HEK293 (cell line): ENCODE results near the gene PSMB9.

Experiments used
- CTCF ChIA-PET: fragments of 350-600 bp; formaldehyde crosslinking; extraction: SDS; loops from one replicate; lab custom pipeline; 2021; ENCODE audit warnings: antibody characterized with exemption; lab: Yijun Ruan, JAX
- POLR2A ChIA-PET: fragments of 300-600 bp; formaldehyde crosslinking; extraction: SDS; loops from one replicate; lab custom pipeline; 2020; ENCODE audit warnings: antibody characterized with exemption, inconsistent platforms; lab: Yijun Ruan, JAX
- H3K27ac ChIP-seq: fragments of 200-500 bp; sonication (Bioruptor generic); 2 replicates; pipeline ENCODE4 v1.5.1; 2014; ENCODE audit warnings: low read depth, low read length, control low read depth, inconsistent platforms; ENCODE audit errors: extremely low read depth
- H3K36me3 ChIP-seq, 2 experiments: fragments of 200-500 bp in 1 of 2; sonication (Bioruptor generic) in 1 of 2; 1 replicate in 1 of 2; 2 replicates in 1 of 2; pipeline ENCODE4 v1.5.1; 2014 to 2017; ENCODE audit warnings: inconsistent platforms in 2 of 2, low read length in 2 of 2; ENCODE audit not compliant: control insufficient read depth in 2 of 2, insufficient read depth in 1 of 2
- H3K4me1 ChIP-seq: fragments of 200-500 bp; sonication (Bioruptor generic); 2 replicates; pipeline ENCODE4 v1.5.1; 2014; ENCODE audit warnings: mild to moderate bottlenecking, low read length, inconsistent platforms; ENCODE audit not compliant: control insufficient read depth, insufficient read depth
- H3K4me3 ChIP-seq: 2 replicates; pipeline ENCODE4 v1.5.1; 2011; ENCODE audit warnings: low read depth, mild to moderate bottlenecking, control low read depth, low read length, moderate library complexity
- H3K9me3 ChIP-seq: fragments of 200-500 bp; sonication (Bioruptor generic); 2 replicates; pipeline ENCODE4 v1.5.1; 2014; ENCODE audit warnings: low read depth, low read length, inconsistent platforms; ENCODE audit not compliant: control insufficient read depth, insufficient read depth
- BCL11B ChIP-seq: fragments of 450-650 bp; formaldehyde crosslinking; IDR thresholded peaks from 2 replicates; pipeline ENCODE4 v1.5.1; 2016; ENCODE audit warnings: low read depth, missing biosample characterization, missing genetic modification characterization
- EGR2 ChIP-seq: fragments of 450-650 bp; formaldehyde crosslinking; IDR thresholded peaks from 2 replicates; pipeline ENCODE4 v1.5.1; 2016; ENCODE audit warnings: low read depth, missing biosample characterization, missing genetic modification characterization
- HIC1 ChIP-seq: fragments of 450-650 bp; formaldehyde crosslinking; IDR thresholded peaks from 2 replicates; pipeline ENCODE4 v1.5.1; 2016; ENCODE audit warnings: missing biosample characterization, missing genetic modification characterization
- PRDM6 ChIP-seq: fragments of 450-650 bp; formaldehyde crosslinking; IDR thresholded peaks from 2 replicates; pipeline ENCODE4 v1.5.1; 2017; ENCODE audit warnings: missing biosample characterization, missing genetic modification characterization
- SALL2 ChIP-seq: fragments of 450-650 bp; formaldehyde crosslinking; IDR thresholded peaks from 2 replicates; pipeline ENCODE4 v1.5.0; 2017; ENCODE audit warnings: missing biosample characterization, mild to moderate bottlenecking, missing genetic modification characterization, borderline replicate concordance
- SCRT1 ChIP-seq: fragments of 450-650 bp; formaldehyde crosslinking; IDR thresholded peaks from 2 replicates; pipeline ENCODE4 v1.5.1; 2016; ENCODE audit warnings: missing biosample characterization, missing genetic modification characterization, borderline replicate concordance
- SP3 ChIP-seq: fragments of 450-650 bp; formaldehyde crosslinking; IDR thresholded peaks from 2 replicates; pipeline ENCODE4 v1.5.1; 2016; ENCODE audit warnings: missing biosample characterization, missing genetic modification characterization
- ZEB2 ChIP-seq: fragments of 450-650 bp; formaldehyde crosslinking; IDR thresholded peaks from 2 replicates; pipeline ENCODE4 v1.5.1; 2016; ENCODE audit warnings: missing biosample characterization, missing genetic modification characterization
- ZNF155 ChIP-seq: fragments of 450-650 bp; formaldehyde crosslinking; IDR thresholded peaks from 2 replicates; pipeline ENCODE4 v1.5.1; 2016; ENCODE audit warnings: missing biosample characterization, missing genetic modification characterization
- ZNF18 ChIP-seq: fragments of 450-650 bp; formaldehyde crosslinking; IDR thresholded peaks from 2 replicates; pipeline ENCODE4 v1.5.1; 2016; ENCODE audit warnings: missing biosample characterization, missing genetic modification characterization
- ZNF214 ChIP-seq: fragments of 450-650 bp; formaldehyde crosslinking; IDR thresholded peaks from 2 replicates; pipeline ENCODE4 v1.5.1; 2017; ENCODE audit warnings: missing biosample characterization, mild to moderate bottlenecking, missing genetic modification characterization, borderline replicate concordance
- ZNF280D ChIP-seq: fragments of 450-650 bp; formaldehyde crosslinking; IDR thresholded peaks from 2 replicates; pipeline ENCODE4 v1.5.1; 2016; ENCODE audit warnings: missing biosample characterization, missing genetic modification characterization
- ZNF580 ChIP-seq: fragments of 450-650 bp; formaldehyde crosslinking; IDR thresholded peaks from 2 replicates; pipeline ENCODE4 v1.5.1; 2016; ENCODE audit warnings: missing biosample characterization, missing genetic modification characterization
- ZNF76 ChIP-seq: fragments of 450-650 bp; formaldehyde crosslinking; IDR thresholded peaks from 2 replicates; pipeline ENCODE4; 2016; ENCODE audit warnings: low read depth, missing biosample characterization, missing genetic modification characterization, borderline replicate concordance
- ZSCAN30 ChIP-seq: fragments of 450-650 bp; IDR thresholded peaks from 2 replicates; pipeline ENCODE4 v1.5.1; 2018; ENCODE audit warnings: missing biosample characterization, mild to moderate bottlenecking, missing genetic modification characterization, moderate library complexity

Gene PSMB9

GRCh38 chr6:32905078-32905477 is 51.1 kb downstream of the PSMB9 start:
- no peak for TF ChIP-seq SALL2 (tag by site-specific recombination)
- TF ChIP-seq ZNF18 (tag by site-specific recombination): no peak
- H3K4me3 ChIP-seq: no peak overlapping the region
- ChIA-PET POLR2A (interaction anchor here (0.6 to 5.2 kb wide), 6 partner anchors 10 to 548 kb away, joined by 3 to 37 read pairs (median 7); no protein-coding TSS in a partner anchor), CTCF (interaction anchor here (1.1 to 6.0 kb wide), 9 partner anchors 8 to 80 kb away, joined by 3 to 42 read pairs (median 5); partner anchors contain the start of genes HLA-DMA and TAP2)
- H3K27ac ChIP-seq: no peak overlapping the region
- H3K9me3 ChIP-seq: no peaks in the 10 kb centered on the region
- peaks cover 11% of the 10 kb centered on the region for H3K4me1 ChIP-seq
- H3K36me3 ChIP-seq: peaks cover 0 to 9% of the 10 kb centered on the region in 2 experiments; a peak in 1 of 3 replicates

- POLR2A ChIA-PET: interaction anchor here (5.2 kb wide), 1 partner anchor 12 kb away, joined by 34 read pairs; no protein-coding TSS in a partner anchor
- TF ChIP-seq ZEB2 (tag by site-specific recombination) (no peak), SCRT1 (tag by site-specific recombination) (no peak), SP3 (no peak), HIC1 (no peak), ZSCAN30 (tag by site-specific recombination) (no peak), ZNF214 (no peak), SALL2 (tag by site-specific recombination) (no peak), BCL11B (tag by site-specific recombination) (no peak), ZNF580 (tag by site-specific recombination) (no peak), ZNF76 (no peak), EGR2 (tag by site-specific recombination) (no peak), ZNF280D (no peak)
- peaks cover 0 to 1% of the 10 kb centered on the region in 2 experiments; a peak in 1 of 3 replicates for H3K36me3 ChIP-seq
- H3K4me1 ChIP-seq: peaks cover 11% of the 10 kb centered on the region
- H3K27ac ChIP-seq: no peak overlapping the region
- CTCF ChIA-PET: interaction anchor here (0.6 to 6.0 kb wide), 8 partner anchors 21 to 241 kb away, joined by 3 to 42 read pairs (median 4); no protein-coding TSS in a partner anchor
- no peaks in the 10 kb centered on the region for H3K9me3 ChIP-seq
- no peak overlapping the region for H3K4me3 ChIP-seq
These were observed 52.5 kb downstream of the PSMB9 start for GRCh38 chr6:32906539-32906938.

- POLR2A ChIA-PET: interaction anchor here (0.7 kb wide), 1 partner anchor 63 kb away, joined by 3 read pairs; no protein-coding TSS in a partner anchor
- no peaks in the 10 kb centered on the region for H3K9me3 ChIP-seq
- H3K4me3 ChIP-seq: no peak overlapping the region
- no peak overlapping the region for H3K27ac ChIP-seq
- CTCF ChIA-PET: interaction anchor here (0.7 to 1.7 kb wide), 6 partner anchors 13 to 869 kb away, joined by 3 to 4 read pairs (median 4); no protein-coding TSS in a partner anchor
- H3K36me3 ChIP-seq: no peaks in the 10 kb centered on the region
- H3K4me1 ChIP-seq: peaks cover 4% of the 10 kb centered on the region
- TF ChIP-seq ZNF155 (no peak), PRDM6 (tag by site-specific recombination) (peak; percentile 51; the same call in 1 of the 2 replicates)
These were observed 54.9 kb downstream of the PSMB9 start for GRCh38 chr6:32908897-32909296.
